ENCODE results near the gene UBE2H. TPM values are rescaled to one million over a fixed set of nuclear protein-coding genes. Genes with fewer than 3 reads are reported as not detected.
"Not testable (repeated sequence)": the region's sequence is repeated elsewhere in the genome, so short reads cannot be mapped to it uniquely, and the experiment has no call there.

Gene UBE2H
- total and polyA plus RNA-seq, 2 donors (not counting 1 experiment from before 2014, with no cell fraction given), result 23.3 to 54.1 TPM

GRCh38 chr7:129894184-129894583 lies 58.6 kb downstream of the UBE2H start:
- H2AFZ ChIP-seq (ENCODE audit: insufficient read depth, low read depth, low read length, poor library complexity, severe bottlenecking); H3K27me3 Mint-ChIP-seq; H3K27ac ChIP-seq (ENCODE audit: low read length in 2 of 2); H3K9me3 Mint-ChIP-seq (ENCODE audit: insufficient read depth); H3K36me3 ChIP-seq (replicated peaks in 1 of 2; ENCODE audit: control extremely low read depth in 1 of 2, control insufficient read depth in 1 of 2, extremely low read depth in 1 of 2, insufficient read depth in 2 of 2, low read length in 1 of 2); H3K4me3 Mint-ChIP-seq; H3K9ac ChIP-seq (ENCODE audit: low read length); ATAC-seq (ENCODE audit: low read depth); H3K27me3 ChIP-seq (replicated peaks in 1 of 4; ENCODE audit: control extremely low read depth in 1 of 4, control insufficient read depth in 3 of 4, insufficient read depth in 4 of 4, low read length in 3 of 4); DNase-seq; H3K27ac Mint-ChIP-seq; H3K9me3 ChIP-seq (ENCODE audit: control extremely low read depth in 1 of 3, control insufficient read depth in 2 of 3, insufficient read depth in 1 of 3, low read length in 2 of 3); POLR2A ChIA-PET; H3K4me3 ChIP-seq (ENCODE audit: control extremely low read depth in 1 of 5, extremely low read depth in 1 of 5, insufficient read depth in 1 of 5, low read depth in 2 of 5, low read length in 4 of 5); H3K4me2 ChIP-seq (replicated peaks; ENCODE audit: low read depth, low read length, poor library complexity, severe bottlenecking): not testable (repeated sequence)
- WGBS (ENCODE audit: insufficient coverage), result 100% methylated on average over 4 of the region's 7 CpGs
- intact Hi-C loops (cut with micrococcal nuclease), result loop anchor here (10.0 kb wide), 1 partner anchor 51 kb away; no protein-coding TSS in a partner anchor
- CTCF ChIA-PET, result interaction anchor here (0.7 kb wide), 1 partner anchor 114 kb away, joined by 3 read pairs; no protein-coding TSS in a partner anchor
- peaks cover 54% of the 10 kb centered on the region for H3K4me1 Mint-ChIP-seq
- Histone ChIP-seq H4K20me1 (ENCODE audit: control insufficient read depth, insufficient read depth, low read length, poor library complexity, severe bottlenecking) (peaks cover 45% of the 10 kb centered on the region), H3K4me1 (ENCODE audit: control insufficient read depth in 2 of 2, insufficient read depth in 2 of 2, low read length in 2 of 2) (peaks cover 28 to 50% of the 10 kb centered on the region in 2 donors), H3K79me2 (ENCODE audit: control insufficient read depth, insufficient read depth, low read length) (peaks cover 94% of the 10 kb centered on the region)

- Mint-ChIP-seq H3K9me3 (ENCODE audit: insufficient read depth) (no peaks in the 10 kb centered on the region), H3K27me3 (no peaks in the 10 kb centered on the region), H3K4me1 (peaks cover 19% of the 10 kb centered on the region), H3K27ac (no peak overlapping the region), H3K4me3 (no peak overlapping the region)
- H3K4me1 ChIP-seq (ENCODE audit: control insufficient read depth in 2 of 2, insufficient read depth in 2 of 2, low read length in 2 of 2), result peaks cover 11 to 16% of the 10 kb centered on the region in 2 donors
- TF ChIP-seq EZH2 (IDR thresholded peaks at IDR 0.05; ENCODE audit: borderline replicate concordance, insufficient read depth, low read depth, low read length, poor library complexity, severe bottlenecking) (no peak), CTCF (IDR thresholded peaks at IDR 0.05) (no peak)
- intact Hi-C loops (cut with micrococcal nuclease), result loop anchor here (10.0 kb wide), 1 partner anchor 55 kb away; no protein-coding TSS in a partner anchor
- no peak overlapping the region for H3K9ac ChIP-seq (ENCODE audit: low read length)
- ChIA-PET POLR2A (no interaction called here), CTCF (interaction anchor here (1.1 kb wide), 1 partner anchor 9 kb away, joined by 3 read pairs; no protein-coding TSS in a partner anchor)
- no peak overlapping the region for H3K4me3 ChIP-seq (ENCODE audit: control extremely low read depth in 1 of 5, extremely low read depth in 1 of 5, insufficient read depth in 1 of 5, low read depth in 2 of 5, low read length in 4 of 5)
- no peak overlapping the region for H3K4me2 ChIP-seq (replicated peaks; ENCODE audit: low read depth, low read length, poor library complexity, severe bottlenecking)
- no peaks in the 10 kb centered on the region for H3K27me3 ChIP-seq (replicated peaks in 1 of 4; ENCODE audit: control extremely low read depth in 1 of 4, control insufficient read depth in 3 of 4, insufficient read depth in 4 of 4, low read length in 3 of 4)
- H4K20me1 ChIP-seq (ENCODE audit: control insufficient read depth, insufficient read depth, low read length, poor library complexity, severe bottlenecking), result peaks cover 49% of the 10 kb centered on the region
- H3K79me2 ChIP-seq (ENCODE audit: control insufficient read depth, insufficient read depth, low read length), result peaks cover 74% of the 10 kb centered on the region
- peaks cover 0 to 21% of the 10 kb centered on the region in 2 experiments for H3K36me3 ChIP-seq (replicated peaks in 1 of 2; ENCODE audit: control extremely low read depth in 1 of 2, control insufficient read depth in 1 of 2, extremely low read depth in 1 of 2, insufficient read depth in 2 of 2, low read length in 1 of 2)
- no peak overlapping the region for H3K27ac ChIP-seq (ENCODE audit: low read length in 2 of 2)
- no peaks in the 10 kb centered on the region for H3K9me3 ChIP-seq (ENCODE audit: control extremely low read depth in 1 of 3, control insufficient read depth in 2 of 3, insufficient read depth in 1 of 3, low read length in 2 of 3)
- ATAC-seq (ENCODE audit: low read depth) (no peak), DNase-seq (no peak)
- no peak overlapping the region for H2AFZ ChIP-seq (ENCODE audit: insufficient read depth, low read depth, low read length, poor library complexity, severe bottlenecking)
- no CpG with 5 or more reads among the region's 9 CpGs for WGBS (ENCODE audit: insufficient coverage)
Measured at GRCh38 chr7:129890090-129890489, 62.7 kb downstream of the UBE2H start.
